Measurements from ENCODE around the gene RNU6-8.

RNU6-8 gene

GRCh38 chr14:32202998-32203882 lies at the start of gene RNU6-8 (continued):
- TF ChIP-seq PRDM10 (tag by site-specific recombination; IDR thresholded peaks at IDR 0.05) = no peak
- no peak for TF ChIP-seq ZNF148 (tag by site-specific recombination; IDR thresholded peaks at IDR 0.05; ENCODE audit: borderline replicate concordance)
- no peak for TF ChIP-seq ZNF621 (tag by site-specific recombination; IDR thresholded peaks at IDR 0.05)
- TF ChIP-seq ZNF518A (tag by site-specific recombination; conservative IDR thresholded peaks at IDR 0.05; ENCODE audit: low read depth) = no peak
- TF ChIP-seq ZBTB44 (tag by site-specific recombination; IDR thresholded peaks at IDR 0.05) = no peak
- TF ChIP-seq SP3 (tag by site-specific recombination; IDR thresholded peaks at IDR 0.05) = peak; percentile 71
- peak; percentile 58 for TF ChIP-seq ZBTB48 (tag by site-specific recombination; IDR thresholded peaks at IDR 0.05)
- TF ChIP-seq ZNF623 (tag by site-specific recombination; IDR thresholded peaks at IDR 0.05) = no peak
- TF ChIP-seq ZBTB49 (tag by site-specific recombination; IDR thresholded peaks at IDR 0.05; ENCODE audit: low read depth) = no peak
- no peak for TF ChIP-seq PBX3 (CRISPR knock-in tag; IDR thresholded peaks at IDR 0.05)
- TF ChIP-seq ZNF394 (tag by site-specific recombination; IDR thresholded peaks at IDR 0.05; ENCODE audit: borderline replicate concordance) = peak; percentile 61; the same call in 1 of the 2 replicates
- no peak for TF ChIP-seq ZNF274 (IDR thresholded peaks at IDR 0.05; ENCODE audit: low read length)
- no peak for TF ChIP-seq ZNF274 (tag by site-specific recombination; IDR thresholded peaks at IDR 0.05; ENCODE audit: borderline replicate concordance)
- peak; percentile 96 for TF ChIP-seq ZNF76 (tag by site-specific recombination; IDR thresholded peaks at IDR 0.05; ENCODE audit: borderline replicate concordance, low read depth)
- no peak for TF ChIP-seq KLF1 (tag by site-specific recombination; IDR thresholded peaks at IDR 0.05)
- no peak; the same call in 1 of the 2 replicates for TF ChIP-seq INSM2 (tag by site-specific recombination; IDR thresholded peaks at IDR 0.05)
- 0 out of 2 replicates have a peak, but pooled peaks have one; percentile 6 for TF ChIP-seq GLI2 (tag by site-specific recombination; IDR thresholded peaks at IDR 0.05; ENCODE audit: borderline replicate concordance, low read depth)
- TF ChIP-seq ZNF433 (tag by site-specific recombination; IDR thresholded peaks at IDR 0.05; ENCODE audit: low read depth) = no peak

Data from HEK293 (cell line).